Peyer's patch (tissue), 4 donors: ENCODE results near the gene RPEL1.

Source experiments
- CTCF ChIP-seq, 6 experiments: fragments of 450-650 bp in 4 of 6; fragments of 200-600 bp in 2 of 6; sonication (generic) in 1 of 6; IDR thresholded peaks; one replicate each; pipeline ENCODE4 v1.5.1; 2017 to 2019; ENCODE audit warnings: antibody characterized with exemption in 6 of 6, mild to moderate bottlenecking in 3 of 6, moderate library complexity in 1 of 6
- POLR2A ChIP-seq, 2 donors: fragments of 450-650 bp; IDR thresholded peaks; one replicate each; pipeline ENCODE4 v1.5.1; 2017; ENCODE audit warnings: antibody characterized with exemption in 2 of 2, mild to moderate bottlenecking in 2 of 2, moderate library complexity in 2 of 2

GRCh38 chr10:103256613-103257012, 10.9 kb downstream of the RPEL1 start:
- TF ChIP-seq CTCF (IDR thresholded peaks at IDR 0.05) (no peak), POLR2A (IDR thresholded peaks at IDR 0.05) (no peak)
